Tongue (tissue), 2 donors: ENCODE data around the gene SERTAD2. TPM values are rescaled to one million over a fixed set of nuclear protein-coding genes. Genes with fewer than 3 reads are reported as not detected.

Source experiments
- DNase-seq: peaks from one replicate; pipeline ENCODE4 v3.0.0-alpha.2; 2015
- total RNA-seq: library from RNA; depleted of rRNA; stranded (reverse); fragments of >200 nt; gene quantifications from one replicate; pipeline ENCODE4 v1.2.3, GENCODE V29; 2014

SERTAD2 gene
- total RNA-seq, 1 donor from 2014 or later, result 15.6 TPM

DNA sequence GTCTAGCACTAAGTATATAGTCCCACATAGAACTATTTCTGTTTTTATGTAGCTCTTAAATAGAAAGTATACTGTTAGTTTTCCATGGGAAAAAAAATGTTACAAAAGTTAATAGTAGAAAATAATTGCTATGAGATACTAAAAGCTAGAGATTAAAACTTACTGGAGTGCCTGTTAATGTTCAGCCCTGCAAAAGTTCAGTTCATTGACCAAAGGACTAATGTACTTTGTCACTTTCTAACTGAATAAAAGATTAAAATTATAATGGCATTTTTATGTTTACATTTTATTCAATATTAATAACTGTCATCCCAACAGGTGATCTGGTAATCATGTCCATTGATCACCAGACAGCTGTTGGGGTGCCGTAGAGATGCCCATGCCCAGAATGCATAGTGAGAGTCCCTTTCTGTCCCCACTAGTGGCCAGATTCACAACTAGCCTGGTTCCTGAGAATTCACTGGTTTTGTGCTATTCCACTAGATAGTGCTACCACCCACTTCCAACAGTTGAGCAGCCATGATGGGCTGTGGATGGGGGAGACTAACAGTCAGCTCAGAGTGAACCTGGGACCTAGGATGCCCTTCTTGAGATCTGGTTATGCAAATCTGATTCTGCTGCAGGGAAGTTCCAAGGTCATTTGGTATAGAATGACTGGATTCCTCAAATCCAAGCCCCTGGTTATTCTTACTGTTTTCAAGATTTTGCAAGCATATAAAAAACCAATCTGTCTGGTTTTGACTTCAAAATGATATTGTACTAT is 71.8 kb downstream of the SERTAD2 start:
- no peak for DNase-seq

Other genes with a start within 250 kb of the SERTAD2 start
- gene LGALSL, start 199.8 kb downstream of the SERTAD2 start, total RNA-seq, result 18.9 TPM
- gene AFTPH, start 129.6 kb downstream of the SERTAD2 start, total RNA-seq, result 38.9 TPM